PC-9 (cell line): Measurements from ENCODE around the gene ZNF124. TPM values are rescaled to one million over a fixed set of nuclear protein-coding genes. Genes with fewer than 3 reads are reported as not detected.

Experiments used
- BruUV-seq: library from RNA; stranded (reverse); fragments of 400-500 nt; replicated peaks from 2 replicates; lab custom pipeline; 2021; lab: Mats Ljungman, UMichigan
- CTCF ChIA-PET: fragments of 300-600 bp; sonication (Branson Sonifier 250); formaldehyde crosslinking; loops from one replicate; lab custom pipeline; 2022; ENCODE audit warnings: antibody characterized with exemption; lab: Charles Lee
- POLR2A ChIA-PET: fragments of 300-600 bp; sonication (Branson Sonifier 250); formaldehyde crosslinking; loops from one replicate; lab custom pipeline; 2022; ENCODE audit warnings: antibody characterized with exemption; ENCODE audit not compliant: unreplicated experiment; lab: Charles Lee
- DNase-seq, 2 experiments: peaks; one replicate each; pipeline versions ENCODE4 v3.0.0 to v3.0.0-alpha.2; 2015 to 2022; ENCODE audit warnings: mixed read lengths in 1 of 2
- H2AFZ ChIP-seq: fragments of 200-600 bp; sonication (generic); 2 replicates; pipeline ENCODE4 v1.8.1; 2017; ENCODE audit warnings: antibody characterized with exemption
- H3F3A ChIP-seq: fragments of 200-600 bp; sonication (generic); 2 replicates; pipeline ENCODE4 v1.8.1; 2017; ENCODE audit warnings: antibody characterized with exemption, mild to moderate bottlenecking, low read depth; ENCODE audit not compliant: insufficient read depth
- H3K27ac ChIP-seq: fragments of 200-600 bp; sonication (generic); 2 replicates; pipeline ENCODE4 v1.6.1; 2016; ENCODE audit warnings: mixed run types
- H3K27me3 ChIP-seq: fragments of 200-600 bp; sonication (generic); 2 replicates; pipeline ENCODE4 v1.6.1; 2016; ENCODE audit warnings: low read depth, mixed run types; ENCODE audit not compliant: insufficient read depth
- H3K36me3 ChIP-seq: fragments of 200-600 bp; sonication (generic); 2 replicates; pipeline ENCODE4 v1.6.1; 2016; ENCODE audit warnings: low read depth, mixed run types
- H3K4me1 ChIP-seq: fragments of 200-600 bp; sonication (generic); replicated peaks from 2 replicates; pipeline ENCODE4 v1.6.1; 2016; ENCODE audit warnings: mixed run types; ENCODE audit not compliant: insufficient read depth
- H3K4me2 ChIP-seq: fragments of 200-600 bp; sonication (generic); 2 replicates; pipeline ENCODE4 v1.6.1; 2017; ENCODE audit warnings: mixed run types
- H3K4me3 ChIP-seq: fragments of 200-600 bp; sonication (generic); 2 replicates; pipeline ENCODE4 v1.6.1; 2016; ENCODE audit warnings: mixed run types
- H3K79me2 ChIP-seq: fragments of 200-600 bp; sonication (generic); 2 replicates; pipeline ENCODE4 v1.6.1; 2017; ENCODE audit warnings: low read depth, mixed run types
- H3K9me2 ChIP-seq: fragments of 200-600 bp; sonication (generic); 2 replicates; pipeline ENCODE4 v1.8.1; 2017; ENCODE audit warnings: mild to moderate bottlenecking; ENCODE audit not compliant: insufficient read depth
- H3K9me3 ChIP-seq: fragments of 200-600 bp; sonication (generic); 2 replicates; pipeline ENCODE4 v1.8.1; 2016; ENCODE audit warnings: low read depth; ENCODE audit not compliant: insufficient read depth
- H4K20me1 ChIP-seq: fragments of 200-600 bp; sonication (generic); 2 replicates; pipeline ENCODE4 v1.8.1; 2017; ENCODE audit not compliant: insufficient read depth
- CTCF ChIP-seq: fragments of 200-600 bp; sonication (generic); conservative IDR thresholded peaks from 2 replicates; pipeline ENCODE4 v1.6.1; 2017; ENCODE audit warnings: mixed run types, antibody characterized with exemption, mild to moderate bottlenecking, moderate library complexity
- EZH2 ChIP-seq: fragments of 200-600 bp; sonication (generic); IDR thresholded peaks from 2 replicates; pipeline ENCODE4 v1.8.0; 2017; ENCODE audit warnings: antibody characterized with exemption, low read depth
- intact Hi-C: fragments of 100-400 bp; cut with micrococcal nuclease; formaldehyde crosslinking; loops from one replicate; pipeline ENCODE4 v1.10.0; 2022; ENCODE audit not compliant: unreplicated experiment
- total RNA-seq: library from RNA; stranded (reverse); gene quantifications from 2 replicates; pipeline ENCODE4 v1.2.3, GENCODE V29; 2021

The ZNF124 gene
- total RNA-seq, 1 experiment from 2014 or later, result 9.5 TPM

- H2AFZ ChIP-seq, result no peak overlapping the region
- TF ChIP-seq CTCF (no peak), EZH2 (no peak)
- BruUV-seq, result no TSS peak
- no peaks in the 10 kb centered on the region for H3K9me2 ChIP-seq
- peaks cover 26% of the 10 kb centered on the region for H3K9me3 ChIP-seq
- peaks cover 4% of the 10 kb centered on the region; the same call in 1 of the 2 replicates for H3K36me3 ChIP-seq
- no peak for DNase-seq
- no peak overlapping the region for H3K4me2 ChIP-seq
- ChIA-PET POLR2A (no interaction called here), CTCF (no interaction called here)
- H3K4me3 ChIP-seq, result no peak overlapping the region
- H3F3A ChIP-seq, result no peaks in the 10 kb centered on the region
- no peaks in the 10 kb centered on the region for H3K79me2 ChIP-seq
- no peak overlapping the region for H3K27ac ChIP-seq
- intact Hi-C loops, result no loop called here
- no peaks in the 10 kb centered on the region for H3K4me1 ChIP-seq
- H4K20me1 ChIP-seq, result no peaks in the 10 kb centered on the region
- no peaks in the 10 kb centered on the region for H3K27me3 ChIP-seq
Measured at GRCh38 chr1:247189981-247190798, 18.4 kb upstream of the ZNF124 start.

- H3K9me3 ChIP-seq, result peaks cover 11% of the 10 kb centered on the region
- BruUV-seq, result no TSS peak
Measured at GRCh38 chr1:247185667-247186066, 13.8 kb upstream of the ZNF124 start.

GRCh38 chr1:247184254-247184653 lies 12.4 kb upstream of the ZNF124 start:
- CTCF ChIA-PET, result no interaction called here
- no peak for DNase-seq
- Histone ChIP-seq H3K27me3 (no peaks in the 10 kb centered on the region), H4K20me1 (no peaks in the 10 kb centered on the region), H3K9me3 (peaks cover 5% of the 10 kb centered on the region; the same call in 1 of the 2 replicates), H3K4me1 (no peaks in the 10 kb centered on the region), H3K27ac (no peak overlapping the region), H3F3A (no peaks in the 10 kb centered on the region), H3K4me2 (no peak overlapping the region), H2AFZ (no peak overlapping the region), H3K4me3 (no peak overlapping the region), H3K9me2 (no peaks in the 10 kb centered on the region), H3K79me2 (no peaks in the 10 kb centered on the region), H3K36me3 (no peaks in the 10 kb centered on the region)
- TF ChIP-seq EZH2 (no peak), CTCF (no peak)
- POLR2A ChIA-PET, result no interaction called here
- BruUV-seq, result no TSS peak
- intact Hi-C loops, result no loop called here

More at GRCh38 chr1:247185667-247186066, 13.8 kb upstream of the ZNF124 start:
- Histone ChIP-seq H3K9me2 (no peaks in the 10 kb centered on the region), H3K4me1 (no peaks in the 10 kb centered on the region), H3F3A (no peaks in the 10 kb centered on the region), H2AFZ (no peak overlapping the region), H3K4me3 (no peak overlapping the region), H3K36me3 (peaks cover 3% of the 10 kb centered on the region; the same call in 1 of the 2 replicates), H3K27me3 (no peaks in the 10 kb centered on the region), H3K79me2 (no peaks in the 10 kb centered on the region), H3K27ac (no peak overlapping the region), H4K20me1 (no peaks in the 10 kb centered on the region), H3K4me2 (no peak overlapping the region)
- no peak for DNase-seq
- CTCF ChIA-PET, result no interaction called here
- TF ChIP-seq CTCF (no peak), EZH2 (no peak)
- intact Hi-C loops, result no loop called here
- POLR2A ChIA-PET, result no interaction called here
